GM21447 (cell line): ENCODE results near the gene GRB2.
"Not testable (repeated sequence)": the region's sequence is repeated elsewhere in the genome, so short reads cannot be mapped to it uniquely, and the experiment has no call there.

Experiments
- ATAC-seq: cut with Tn5 transposase; IDR thresholded peaks from one replicate; pipeline ENCODE4 v1.9.1; 2021; ENCODE audit not compliant: unreplicated experiment

Gene GRB2

GRCh38 chr17:75353176-75353575 is 52.3 kb downstream of the GRB2 start:
- ATAC-seq: no peak

- no peak for ATAC-seq
Observed at GRCh38 chr17:75352079-75352569, 53.4 kb downstream of the GRB2 start.

GRCh38 chr17:75350706-75351105 is 54.8 kb downstream of the GRB2 start:
- no peak for ATAC-seq

- no peak for ATAC-seq
Observed at GRCh38 chr17:75350029-75350428, 55.4 kb downstream of the GRB2 start.

GRCh38 chr17:75349589-75349988 is 55.9 kb downstream of the GRB2 start:
- no peak for ATAC-seq

GRCh38 chr17:75348386-75349012 is 57.0 kb downstream of the GRB2 start:
- no peak for ATAC-seq

GRCh38 chr17:75346906-75347305 is 58.6 kb downstream of the GRB2 start:
- no peak for ATAC-seq

- ATAC-seq: not testable (repeated sequence)
Observed at GRCh38 chr17:75346368-75346767, 59.1 kb downstream of the GRB2 start.

- peak; percentile 64 for ATAC-seq
Observed at GRCh38 chr17:75345514-75346167, 59.8 kb downstream of the GRB2 start.

GRCh38 chr17:75344666-75345065 is 60.8 kb downstream of the GRB2 start:
- ATAC-seq: no peak

- ATAC-seq: no peak
Observed at GRCh38 chr17:75342996-75343395, 62.5 kb downstream of the GRB2 start.

GRCh38 chr17:75341784-75342486 is 63.5 kb downstream of the GRB2 start:
- ATAC-seq: no peak

GRCh38 chr17:75340631-75341030 is 64.8 kb downstream of the GRB2 start:
- ATAC-seq: no peak

- ATAC-seq: no peak
Observed at GRCh38 chr17:75339971-75340370, 65.5 kb downstream of the GRB2 start.

- ATAC-seq: no peak
Observed at GRCh38 chr17:75338335-75338734, 67.1 kb downstream of the GRB2 start.

- no peak for ATAC-seq
Observed at GRCh38 chr17:75335315-75335714, 70.2 kb downstream of the GRB2 start.

GRCh38 chr17:75334723-75335122 is 70.8 kb downstream of the GRB2 start:
- ATAC-seq: no peak

- no peak for ATAC-seq
Observed at GRCh38 chr17:75331671-75332070, 73.8 kb downstream of the GRB2 start.

GRCh38 chr17:75327757-75328156 is 77.7 kb downstream of the GRB2 start:
- ATAC-seq: no peak

GRCh38 chr17:75326226-75326848 is 79.1 kb downstream of the GRB2 start:
- no peak for ATAC-seq

- ATAC-seq: no peak
Observed at GRCh38 chr17:75325827-75326225, 79.7 kb downstream of the GRB2 start.

GRCh38 chr17:75325348-75325747 is 80.1 kb downstream of the GRB2 start:
- no peak for ATAC-seq
